Measurements from ENCODE around the gene EPN3.

EPN3 gene

GRCh38 chr17:50571681-50572080 lies 39.1 kb downstream of the EPN3 start:
- DNase-seq: no peak

GRCh38 chr17:50572541-50572940 lies 40.0 kb downstream of the EPN3 start:
- no peak for DNase-seq

- peak; percentile 80 for DNase-seq
Observed at GRCh38 chr17:50573866-50574611, 41.5 kb downstream of the EPN3 start.

GRCh38 chr17:50575581-50576210 lies 43.2 kb downstream of the EPN3 start:
- peak; percentile 63 for DNase-seq

GRCh38 chr17:50576864-50577263 lies 44.3 kb downstream of the EPN3 start:
- DNase-seq: no peak

DNA sequence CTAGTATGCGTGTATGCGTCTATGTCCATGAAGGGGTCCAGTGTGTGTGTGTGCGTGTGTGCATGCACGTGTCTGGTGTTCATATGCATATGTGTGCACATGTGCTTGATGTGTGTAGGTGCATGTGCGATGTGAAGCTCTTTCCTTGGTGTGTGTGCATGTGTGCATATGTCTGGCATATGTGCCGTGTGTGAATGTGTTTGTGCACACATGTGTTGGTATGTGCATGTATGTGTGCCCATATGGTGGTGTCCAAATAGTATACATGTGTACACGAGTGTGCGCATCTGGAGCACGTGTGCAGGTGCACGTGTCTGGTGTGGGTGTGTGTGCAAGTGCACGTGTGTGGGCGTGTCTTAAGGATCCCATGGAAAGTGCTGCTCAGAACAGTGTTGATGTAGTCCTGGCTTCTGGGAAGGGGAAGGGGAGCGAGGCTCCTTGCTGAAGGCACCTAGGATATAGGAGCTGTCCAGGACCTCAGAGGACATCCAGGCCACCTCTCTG lies 45.0 kb downstream of the EPN3 start:
- no peak for DNase-seq

DNA sequence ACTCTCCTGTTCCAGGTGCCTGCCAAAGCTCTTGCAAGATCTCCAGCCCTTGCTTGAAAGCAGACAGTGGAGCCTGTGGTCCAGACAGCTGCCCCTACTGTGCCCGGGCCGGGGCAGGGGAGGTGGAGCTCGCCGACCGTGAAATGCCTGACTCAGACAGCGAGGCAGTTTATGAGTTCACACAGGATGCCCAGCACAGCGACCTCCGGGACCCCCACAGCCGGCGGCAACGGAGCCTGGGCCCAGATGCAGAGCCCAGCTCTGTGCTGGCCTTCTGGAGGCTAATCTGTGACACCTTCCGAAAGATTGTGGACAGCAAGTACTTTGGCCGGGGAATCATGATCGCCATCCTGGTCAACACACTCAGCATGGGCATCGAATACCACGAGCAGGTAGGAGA lies 45.6 kb downstream of the EPN3 start:
- no peak for DNase-seq

DNA sequence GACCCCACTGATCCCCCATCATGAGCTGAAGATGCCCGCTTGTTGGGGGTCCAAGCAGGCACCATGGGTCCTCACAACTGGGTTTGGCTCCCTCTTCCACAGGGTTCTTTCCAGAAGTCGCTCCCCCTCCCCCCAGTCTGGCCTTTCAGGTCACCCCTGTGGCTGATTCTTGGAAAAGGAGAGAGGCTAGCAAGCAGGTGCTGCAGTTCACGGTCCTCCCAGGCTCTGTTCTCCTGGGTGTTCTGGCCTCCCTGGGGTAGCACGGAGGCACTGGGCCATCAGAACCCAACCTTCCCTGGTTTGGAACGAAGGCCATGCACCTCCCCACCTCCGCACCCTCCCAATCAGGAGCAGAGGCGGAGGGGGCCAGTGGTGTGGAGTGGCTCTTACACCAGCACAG lies 46.9 kb downstream of the EPN3 start:
- DNase-seq: no peak

- DNase-seq: no peak
Observed at GRCh38 chr17:50580646-50581045, 48.1 kb downstream of the EPN3 start.

DNA sequence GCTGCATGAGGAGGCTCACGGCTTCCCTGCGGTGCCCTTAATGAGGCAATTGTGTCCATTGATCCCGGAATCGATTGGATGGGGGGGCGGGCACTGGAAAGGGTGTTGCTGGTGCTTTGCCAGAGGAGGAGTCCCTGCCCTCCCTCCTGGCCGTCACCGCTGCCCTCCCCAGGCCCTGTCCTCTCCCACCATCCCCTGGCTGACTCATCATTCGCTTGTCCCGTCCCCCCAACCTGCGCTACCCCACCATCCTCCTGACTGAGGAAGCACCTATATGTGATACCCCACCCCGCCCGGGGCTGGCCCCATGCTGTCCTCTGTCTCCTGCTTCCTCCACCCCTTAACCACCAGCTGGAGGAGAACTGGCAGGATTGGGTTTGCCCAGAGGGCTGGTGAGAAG lies 48.8 kb downstream of the EPN3 start:
- no peak for DNase-seq

- no peak for DNase-seq
Observed at GRCh38 chr17:50582741-50583140, 50.2 kb downstream of the EPN3 start.

GRCh38 chr17:50583641-50584040 lies 51.1 kb downstream of the EPN3 start:
- no peak for DNase-seq

GRCh38 chr17:50584116-50584515 lies 51.6 kb downstream of the EPN3 start:
- no peak for DNase-seq

GRCh38 chr17:50584749-50585148 lies 52.2 kb downstream of the EPN3 start:
- no peak for DNase-seq

DNA sequence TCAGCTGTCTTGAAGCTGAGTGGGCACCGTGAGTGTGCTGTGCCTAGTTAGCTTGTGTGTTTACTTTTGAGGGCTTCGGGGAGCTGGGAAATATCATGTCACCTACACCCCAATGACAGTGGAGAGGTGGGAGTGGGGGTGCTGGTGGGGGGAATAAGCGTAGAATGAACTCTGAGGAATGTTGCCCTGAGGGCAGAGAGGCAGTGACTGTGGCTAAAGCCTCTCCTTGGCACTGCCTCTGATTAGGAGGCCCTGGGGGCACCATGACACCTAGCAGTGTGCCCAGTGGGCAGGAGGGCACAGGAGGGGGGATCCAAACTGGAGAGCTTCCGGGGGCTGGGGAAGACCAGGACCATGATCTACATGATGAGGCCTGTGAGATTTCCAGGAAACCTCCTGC lies 52.8 kb downstream of the EPN3 start:
- no peak for DNase-seq

DNA sequence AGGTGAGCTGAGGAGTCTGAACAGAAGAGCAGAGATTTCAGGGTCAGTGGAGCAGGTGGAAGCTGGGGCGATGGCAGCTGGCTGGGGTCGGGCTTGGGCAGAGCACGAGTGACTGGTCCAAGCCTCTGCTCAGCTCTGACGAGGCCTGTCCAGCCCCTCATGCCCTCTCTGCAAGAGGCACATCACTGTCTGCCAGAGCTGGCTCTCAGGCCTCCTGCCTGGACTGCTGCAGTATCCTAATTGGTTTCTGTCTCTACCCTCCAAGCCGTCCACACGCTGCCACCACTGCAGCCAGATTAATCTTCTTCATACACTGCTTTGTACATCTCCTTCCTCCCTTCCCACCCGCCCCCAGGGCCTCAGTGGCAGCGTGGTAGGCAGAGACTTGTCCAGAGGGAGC lies 53.4 kb downstream of the EPN3 start:
- no peak for DNase-seq

GRCh38 chr17:50586421-50587247 lies 54.1 kb downstream of the EPN3 start:
- DNase-seq: no peak

DNA sequence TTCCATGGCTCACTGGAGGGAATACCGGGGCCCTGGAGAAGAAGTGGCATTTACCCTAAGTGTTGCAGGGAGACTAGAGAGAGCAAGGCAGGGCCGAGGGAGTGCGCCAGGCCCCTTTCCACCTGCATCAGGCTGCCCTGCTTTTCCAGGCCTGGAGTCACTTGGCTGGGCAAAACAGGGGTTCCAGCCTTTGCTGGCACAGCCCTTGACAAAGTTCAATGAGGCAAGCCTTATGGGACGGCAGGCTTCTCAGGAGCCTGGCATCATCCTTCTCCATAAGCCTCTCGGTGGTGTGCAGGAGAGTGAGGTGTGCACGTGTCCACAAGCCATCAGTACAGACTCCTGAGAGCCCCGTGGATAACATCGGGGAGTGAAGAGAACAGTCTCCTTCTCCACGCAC lies 55.0 kb downstream of the EPN3 start:
- DNase-seq: no peak

DNA sequence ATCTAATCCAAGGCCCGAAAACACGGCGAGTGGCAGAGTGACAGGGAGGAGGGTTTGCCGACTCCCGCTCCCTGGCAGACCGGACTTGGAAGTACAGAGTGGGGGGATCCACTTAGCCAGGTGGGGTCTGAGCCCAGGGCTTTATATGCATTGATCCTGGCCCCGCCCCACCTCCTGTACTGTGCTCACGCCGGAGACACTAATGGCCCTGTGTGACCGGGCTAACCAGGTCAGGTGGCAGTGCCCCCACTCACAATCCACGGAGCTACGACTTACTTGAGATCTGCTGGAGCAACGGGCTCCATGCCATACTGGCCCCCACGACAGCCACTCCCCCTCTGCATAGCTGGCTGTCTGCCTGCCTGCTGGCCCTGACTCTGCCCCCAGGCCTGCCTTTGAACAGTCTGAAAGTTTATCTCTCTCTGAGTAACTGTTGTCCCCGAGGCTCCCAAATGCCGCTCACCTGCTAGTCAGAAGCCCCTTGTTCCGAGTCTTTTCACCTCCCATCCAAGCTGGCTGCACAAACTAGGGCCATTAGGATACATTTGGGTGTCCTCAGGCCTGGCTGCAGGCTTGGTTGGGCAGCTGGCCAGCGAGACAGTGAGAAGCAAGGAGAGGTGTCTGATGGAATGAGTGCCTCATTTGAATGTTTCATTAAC lies 56.0 kb downstream of the EPN3 start:
- DNase-seq: no peak

DNA sequence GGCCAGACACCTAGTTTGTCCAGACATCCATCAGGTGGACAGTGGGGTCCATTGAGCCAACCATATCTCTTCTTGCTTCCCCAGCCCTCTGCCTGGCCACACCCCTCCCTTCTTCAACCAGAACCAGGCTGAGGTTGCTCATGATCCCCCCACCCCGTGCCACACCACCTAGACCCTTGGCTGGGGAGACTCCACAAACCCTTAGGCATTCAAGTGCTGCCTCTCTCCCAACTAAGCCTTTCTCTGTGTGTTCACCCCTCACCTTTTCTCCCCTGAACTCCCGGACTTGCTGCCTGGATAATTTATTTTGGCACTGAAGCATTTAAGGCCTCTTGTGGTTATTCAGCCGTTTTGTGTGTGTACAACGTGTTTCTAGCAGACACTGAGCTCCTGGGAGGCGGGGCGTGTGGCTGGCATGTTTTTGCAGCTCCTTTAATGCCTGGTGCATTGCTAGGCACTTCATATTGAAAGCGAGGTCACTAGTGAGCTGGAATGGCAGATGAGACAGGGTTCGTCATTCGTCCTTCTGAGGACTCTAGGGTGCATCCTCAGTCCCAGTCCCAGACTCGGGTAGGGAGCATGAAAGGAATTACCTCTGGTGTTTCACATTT lies 56.7 kb downstream of the EPN3 start:
- DNase-seq: no peak

DNA sequence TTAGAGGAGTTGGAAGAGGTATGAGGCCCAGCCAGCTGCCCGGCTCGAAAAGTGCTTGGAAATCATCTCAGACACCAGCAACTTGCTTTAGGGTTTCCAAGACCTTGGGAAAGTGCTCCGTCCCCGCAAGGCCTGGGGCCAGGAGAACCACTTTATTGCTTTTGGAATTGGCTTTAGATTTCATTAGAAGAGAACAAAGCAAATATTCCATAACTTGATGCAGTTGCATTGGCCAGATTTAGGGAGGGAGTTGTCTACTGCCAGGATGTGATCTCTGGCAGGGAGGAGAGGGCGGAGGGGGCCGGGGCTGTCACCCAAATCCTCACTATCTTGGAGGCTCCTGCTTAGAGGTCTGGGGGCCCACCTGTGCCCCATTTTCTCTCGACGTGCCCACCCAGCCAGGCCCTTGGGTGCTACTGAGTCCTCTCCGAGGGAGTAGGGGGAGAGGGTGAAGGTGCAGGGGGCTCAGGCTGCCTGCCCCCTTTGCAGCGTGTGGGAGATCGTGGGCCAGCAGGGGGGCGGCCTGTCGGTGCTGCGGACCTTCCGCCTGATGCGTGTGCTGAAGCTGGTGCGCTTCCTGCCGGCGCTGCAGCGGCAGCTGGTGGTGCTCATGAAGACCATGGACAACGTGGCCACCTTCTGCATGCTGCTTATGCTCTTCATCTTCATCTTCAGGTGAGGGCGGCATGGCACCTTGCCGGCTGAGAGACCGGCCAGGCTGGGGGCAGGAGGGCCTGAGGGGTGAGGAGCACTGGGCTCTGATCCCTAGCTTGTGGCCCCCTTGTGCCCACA lies 58.6 kb downstream of the EPN3 start:
- no peak for DNase-seq

DNA sequence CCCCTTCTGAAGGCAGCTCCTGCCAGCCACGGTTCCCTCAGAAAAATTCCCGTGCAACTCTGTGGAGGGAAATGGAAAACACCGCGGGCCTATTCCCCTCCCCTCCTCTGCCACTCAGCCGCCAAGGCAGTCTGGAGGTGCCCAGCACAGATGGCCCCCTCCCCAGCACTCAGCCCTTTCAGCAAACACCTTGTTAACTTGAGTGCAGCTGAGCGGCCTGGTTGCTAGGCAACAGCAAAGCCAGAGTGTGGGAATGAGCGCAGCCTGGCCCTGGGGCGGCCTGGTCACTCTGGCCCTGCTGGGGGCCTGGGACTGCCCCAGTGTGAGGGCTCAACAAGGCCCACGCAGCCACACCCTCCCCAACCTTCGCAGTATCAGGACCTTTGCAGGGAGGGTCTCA lies 60.8 kb downstream of the EPN3 start:
- DNase-seq: peak; percentile 91
